IPS DF 6.9 (cell line): ENCODE results near the gene RFTN1.

Experiments used
- DNase-seq: peaks from one replicate; pipeline ENCODE4 v3.0.0-alpha.2; 2013; ENCODE audit warnings: low read depth, low spot score
- H3K27ac ChIP-seq: one replicate; pipeline ENCODE4 v1.5.1; 2013; ENCODE audit warnings: low read length, control low read depth
- H3K27me3 ChIP-seq: 2 replicates; pipeline ENCODE4 v1.6.1; 2013; ENCODE audit warnings: mild to moderate bottlenecking, low read length; ENCODE audit not compliant: control insufficient read depth, insufficient read depth
- H3K36me3 ChIP-seq: 2 replicates; pipeline ENCODE4 v1.6.1; 2013; ENCODE audit warnings: low read length; ENCODE audit not compliant: control insufficient read depth, insufficient read depth
- H3K4me1 ChIP-seq: 2 replicates; pipeline ENCODE4 v1.6.1; 2013; ENCODE audit warnings: low read length; ENCODE audit not compliant: control insufficient read depth, insufficient read depth
- H3K4me3 ChIP-seq: 2 replicates; pipeline ENCODE4 v1.5.1; 2013; ENCODE audit warnings: mild to moderate bottlenecking, low read length
- H3K9me3 ChIP-seq: 2 replicates; pipeline ENCODE4 v1.6.1; 2013; ENCODE audit warnings: low read length, inconsistent platforms; ENCODE audit not compliant: control insufficient read depth, insufficient read depth
- WGBS: extraction: QIAGEN DNeasy Blood & Tissue Kit; methylation state at CpG from one replicate; pipeline ENCODE4 v1.1.7; 2013; ENCODE audit warnings: mixed read lengths, missing lambda C conversion rate; ENCODE audit not compliant: insufficient read length, insufficient coverage; 5-methylcytosine and 5-hydroxymethylcytosine counted together

Gene RFTN1

GRCh38 chr3:16362770-16363169 lies 150.7 kb downstream of the RFTN1 start:
- Histone ChIP-seq H3K4me3 (no peak overlapping the region), H3K27ac (no peak overlapping the region), H3K27me3 (no peaks in the 10 kb centered on the region), H3K36me3 (no peaks in the 10 kb centered on the region), H3K9me3 (no peaks in the 10 kb centered on the region), H3K4me1 (no peaks in the 10 kb centered on the region)
- no CpG with 5 or more reads among the region's 4 CpGs for WGBS
- DNase-seq: no peak

GRCh38 chr3:16361087-16361486 lies 152.4 kb downstream of the RFTN1 start:
- no peaks in the 10 kb centered on the region for H3K9me3 ChIP-seq
- no peaks in the 10 kb centered on the region for H3K4me1 ChIP-seq
- no peaks in the 10 kb centered on the region for H3K36me3 ChIP-seq
- no peak for DNase-seq
- no peak overlapping the region for H3K27ac ChIP-seq
- H3K4me3 ChIP-seq: no peak overlapping the region
- no peaks in the 10 kb centered on the region for H3K27me3 ChIP-seq

- Histone ChIP-seq H3K36me3 (no peaks in the 10 kb centered on the region), H3K27me3 (no peaks in the 10 kb centered on the region), H3K4me1 (no peaks in the 10 kb centered on the region), H3K4me3 (no peak overlapping the region), H3K9me3 (no peaks in the 10 kb centered on the region), H3K27ac (no peak overlapping the region)
- no CpG with 5 or more reads among the region's 4 CpGs for WGBS
- no peak for DNase-seq
Observed at GRCh38 chr3:16359331-16359730, 154.2 kb downstream of the RFTN1 start.

- DNase-seq: no peak
- H3K9me3 ChIP-seq: no peaks in the 10 kb centered on the region
- WGBS: no CpG with 5 or more reads among the region's 3 CpGs
- no peaks in the 10 kb centered on the region for H3K36me3 ChIP-seq
- H3K27me3 ChIP-seq: no peaks in the 10 kb centered on the region
- no peak overlapping the region for H3K27ac ChIP-seq
- no peaks in the 10 kb centered on the region for H3K4me1 ChIP-seq
- no peak overlapping the region for H3K4me3 ChIP-seq
Observed at GRCh38 chr3:16358336-16358735, 155.2 kb downstream of the RFTN1 start.

GRCh38 chr3:16357186-16358121 lies 156.0 kb downstream of the RFTN1 start:
- Histone ChIP-seq H3K9me3 (no peaks in the 10 kb centered on the region), H3K27ac (no peak overlapping the region), H3K4me3 (no peak overlapping the region), H3K36me3 (no peaks in the 10 kb centered on the region), H3K4me1 (no peaks in the 10 kb centered on the region), H3K27me3 (no peaks in the 10 kb centered on the region)
- DNase-seq: no peak
- WGBS: no CpG with 5 or more reads among the region's 9 CpGs

- no peaks in the 10 kb centered on the region for H3K4me1 ChIP-seq
- WGBS: no CpG with 5 or more reads among the region's 6 CpGs
- H3K27ac ChIP-seq: no peak overlapping the region
- H3K27me3 ChIP-seq: no peaks in the 10 kb centered on the region
- no peak for DNase-seq
- no peaks in the 10 kb centered on the region for H3K36me3 ChIP-seq
- H3K4me3 ChIP-seq: no peak overlapping the region
- H3K9me3 ChIP-seq: no peaks in the 10 kb centered on the region
Observed at GRCh38 chr3:16355828-16356227, 157.7 kb downstream of the RFTN1 start.

- Histone ChIP-seq H3K36me3 (no peaks in the 10 kb centered on the region), H3K27ac (no peak overlapping the region)
Observed at GRCh38 chr3:16354291-16354690, 159.2 kb downstream of the RFTN1 start.

GRCh38 chr3:16352428-16352827 lies 161.1 kb downstream of the RFTN1 start:
- Histone ChIP-seq H3K4me3 (no peak overlapping the region), H3K36me3 (no peaks in the 10 kb centered on the region), H3K27ac (no peak overlapping the region), H3K27me3 (no peaks in the 10 kb centered on the region), H3K9me3 (no peaks in the 10 kb centered on the region), H3K4me1 (no peaks in the 10 kb centered on the region; the same call in 1 of the 2 replicates)
- no peak for DNase-seq
- no CpG with 5 or more reads among the region's 2 CpGs for WGBS

More at GRCh38 chr3:16354291-16354690, 159.2 kb downstream of the RFTN1 start:
- DNase-seq: no peak
- no CpG with 5 or more reads among the region's 3 CpGs for WGBS
- Histone ChIP-seq H3K4me1 (no peaks in the 10 kb centered on the region; the same call in 1 of the 2 replicates), H3K9me3 (no peaks in the 10 kb centered on the region), H3K4me3 (no peak overlapping the region), H3K27me3 (no peaks in the 10 kb centered on the region)

GRCh38 chr3:16350597-16351318 lies 162.7 kb downstream of the RFTN1 start:
- Histone ChIP-seq H3K36me3 (no peaks in the 10 kb centered on the region), H3K4me1 (no peaks in the 10 kb centered on the region; the same call in 1 of the 2 replicates), H3K27me3 (no peaks in the 10 kb centered on the region), H3K4me3 (no peak overlapping the region), H3K27ac (no peak overlapping the region), H3K9me3 (no peaks in the 10 kb centered on the region)
- no CpG with 5 or more reads among the region's 5 CpGs for WGBS
- no peak for DNase-seq

GRCh38 chr3:16349986-16350596 lies 163.4 kb downstream of the RFTN1 start:
- no peaks in the 10 kb centered on the region for H3K36me3 ChIP-seq
- H3K27me3 ChIP-seq: no peaks in the 10 kb centered on the region
- no peak overlapping the region for H3K4me3 ChIP-seq
- no peak for DNase-seq
- H3K9me3 ChIP-seq: no peaks in the 10 kb centered on the region
- 100% methylated on average over 1 of the region's 2 CpGs for WGBS
- H3K4me1 ChIP-seq: no peaks in the 10 kb centered on the region; the same call in 1 of the 2 replicates
- H3K27ac ChIP-seq: no peak overlapping the region
